Thyroid gland (tissue), 4 donors: ENCODE measurements around the gene EPN1. TPM values are rescaled to one million over a fixed set of nuclear protein-coding genes. Genes with fewer than 3 reads are reported as not detected.

ENCODE experiments used
- DNase-seq, 2 donors: peaks; one replicate each; pipeline ENCODE4 v3.0.0-alpha.2; 2019
- H3K27ac ChIP-seq, 3 donors: fragments of 200-600 bp; sonication (generic); 1 replicate in 2 of 3; 2 replicates in 1 of 3; pipeline ENCODE4 v1.5.1; 2016 to 2019; ENCODE audit warnings: mild to moderate bottlenecking in 1 of 3, moderate library complexity in 1 of 3
- H3K27me3 ChIP-seq: fragments of 200-600 bp; sonication (generic); one replicate; pipeline ENCODE4 v1.5.1; 2019
- H3K36me3 ChIP-seq, 2 donors: fragments of 200-600 bp; sonication (generic); one replicate each; pipeline ENCODE4 v1.5.1; 2016 to 2019
- H3K4me1 ChIP-seq, 2 donors: fragments of 200-600 bp; sonication (generic); one replicate each; pipeline ENCODE4 v1.5.1; 2017 to 2019
- H3K4me3 ChIP-seq, 3 donors: fragments of 200-600 bp; sonication (generic); replicated peaks in 1 of 3; 1 replicate in 2 of 3; 2 replicates in 1 of 3; pipeline ENCODE4 v1.5.1; 2016; ENCODE audit warnings: mild to moderate bottlenecking in 1 of 3
- H3K9me3 ChIP-seq: fragments of 200-600 bp; sonication (generic); one replicate; pipeline ENCODE4 v1.5.1; 2017
- POLR2A ChIP-seq, 2 donors: fragments of 450-650 bp; IDR thresholded peaks; one replicate each; pipeline ENCODE4 v1.6.1; 2017; ENCODE audit warnings: antibody characterized with exemption in 2 of 2, mild to moderate bottlenecking in 2 of 2, moderate library complexity in 1 of 2
- WGBS, 2 donors: methylation state at CpG; one replicate each; pipeline ENCODE4 v1.1.5; 2017; 5-methylcytosine and 5-hydroxymethylcytosine counted together
- intact Hi-C: fragments of 100-400 bp; cut with DNase I; formaldehyde crosslinking; loops from one replicate; pipeline ENCODE4 v1.15.1; 2023
- total RNA-seq, 4 donors: library from RNA; depleted of rRNA; stranded (reverse); fragments of >200 nt; gene quantifications; one replicate each; pipeline ENCODE4 v1.2.3, GENCODE V29; 2016
- TF ChIP-seq, protein P1 (sequence below), 6 experiments: fragments of 200-600 bp in 3 of 6; fragments of 450-650 bp in 3 of 6; sonication (generic) in 3 of 6; IDR thresholded peaks; one replicate each; pipeline ENCODE4 v1.5.1; 2016 to 2019; ENCODE audit warnings: antibody characterized with exemption in 6 of 6, mild to moderate bottlenecking in 2 of 6, inconsistent platforms in 1 of 6, moderate library complexity in 1 of 6

EPN1 gene
- total RNA-seq, 4 donors from 2014 or later: 34.8 to 102 (median 72.2) TPM

GRCh38 chr19:55635856-55636440, 39.1 kb upstream of the EPN1 start:
- WGBS, 2 donors: 63 to 69% methylated on average over 7 of the region's 7 CpGs
- Histone ChIP-seq H3K9me3 (no peaks in the 10 kb centered on the region), H3K36me3 (no peaks in the 10 kb centered on the region), H3K27me3 (no peaks in the 10 kb centered on the region), H3K4me3 (peak overlapping the region; percentile 96 to 98 (median 98)), H3K27ac (peak overlapping the region; percentile 95 to 98 (median 96)), H3K4me1 (peaks cover 25 to 36% of the 10 kb centered on the region in 2 donors)
- intact Hi-C loops: no loop called here
- no peak for DNase-seq
- no peak for TF ChIP-seq POLR2A (IDR thresholded peaks at IDR 0.05)
- TF ChIP-seq, protein P1, sequence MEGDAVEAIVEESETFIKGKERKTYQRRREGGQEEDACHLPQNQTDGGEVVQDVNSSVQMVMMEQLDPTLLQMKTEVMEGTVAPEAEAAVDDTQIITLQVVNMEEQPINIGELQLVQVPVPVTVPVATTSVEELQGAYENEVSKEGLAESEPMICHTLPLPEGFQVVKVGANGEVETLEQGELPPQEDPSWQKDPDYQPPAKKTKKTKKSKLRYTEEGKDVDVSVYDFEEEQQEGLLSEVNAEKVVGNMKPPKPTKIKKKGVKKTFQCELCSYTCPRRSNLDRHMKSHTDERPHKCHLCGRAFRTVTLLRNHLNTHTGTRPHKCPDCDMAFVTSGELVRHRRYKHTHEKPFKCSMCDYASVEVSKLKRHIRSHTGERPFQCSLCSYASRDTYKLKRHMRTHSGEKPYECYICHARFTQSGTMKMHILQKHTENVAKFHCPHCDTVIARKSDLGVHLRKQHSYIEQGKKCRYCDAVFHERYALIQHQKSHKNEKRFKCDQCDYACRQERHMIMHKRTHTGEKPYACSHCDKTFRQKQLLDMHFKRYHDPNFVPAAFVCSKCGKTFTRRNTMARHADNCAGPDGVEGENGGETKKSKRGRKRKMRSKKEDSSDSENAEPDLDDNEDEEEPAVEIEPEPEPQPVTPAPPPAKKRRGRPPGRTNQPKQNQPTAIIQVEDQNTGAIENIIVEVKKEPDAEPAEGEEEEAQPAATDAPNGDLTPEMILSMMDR (IDR thresholded peaks at IDR 0.05): no peak

DNA sequence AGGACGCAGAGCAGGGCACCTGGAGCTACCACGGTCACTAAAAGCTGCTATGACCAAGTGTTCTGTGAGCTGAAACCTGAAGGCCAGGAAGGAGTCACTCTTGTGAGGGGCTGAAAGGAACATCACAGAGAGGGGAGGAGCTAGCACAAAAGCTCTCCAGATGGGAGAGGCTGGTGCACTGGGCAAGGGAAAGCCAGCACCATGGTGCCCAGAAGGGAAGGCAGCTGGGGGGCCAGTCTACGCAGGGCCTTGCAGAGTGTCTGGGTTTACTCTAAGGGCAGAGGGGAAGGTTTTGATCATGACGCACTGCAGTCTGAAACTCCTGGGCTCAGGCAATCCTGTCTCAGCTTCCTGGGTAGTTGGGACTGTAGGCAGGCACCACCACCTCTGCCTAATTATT, 38.3 kb upstream of the EPN1 start:
- Histone ChIP-seq H3K9me3 (no peaks in the 10 kb centered on the region), H3K36me3 (no peaks in the 10 kb centered on the region), H3K27me3 (no peaks in the 10 kb centered on the region), H3K4me3 (no peak overlapping the region), H3K4me1 (peaks cover 25 to 36% of the 10 kb centered on the region in 2 donors), H3K27ac (no peak overlapping the region)
- TF ChIP-seq, protein P1 (IDR thresholded peaks at IDR 0.05): no peak
- no peak for TF ChIP-seq POLR2A (IDR thresholded peaks at IDR 0.05)
- no peak for DNase-seq
- intact Hi-C loops: no loop called here
- WGBS, 2 donors: 88 to 94% methylated on average over 4 of the region's 4 CpGs

GRCh38 chr19:55637534-55637933, 37.5 kb upstream of the EPN1 start:
- H3K36me3 ChIP-seq: no peaks in the 10 kb centered on the region
- no peaks in the 10 kb centered on the region for H3K9me3 ChIP-seq
- TF ChIP-seq, protein P1 (IDR thresholded peaks at IDR 0.05): no peak
- TF ChIP-seq POLR2A (IDR thresholded peaks at IDR 0.05): no peak
- no peak overlapping the region for H3K27ac ChIP-seq
- 86 to 88% methylated on average over 11 of the region's 11 CpGs for WGBS, 2 donors
- peaks cover 30 to 43% of the 10 kb centered on the region in 2 donors for H3K4me1 ChIP-seq
- H3K4me3 ChIP-seq: no peak overlapping the region
- no peak for DNase-seq
- intact Hi-C loops: no loop called here
- no peaks in the 10 kb centered on the region for H3K27me3 ChIP-seq

GRCh38 chr19:55638864-55639359, 36.1 kb upstream of the EPN1 start:
- DNase-seq: no peak
- TF ChIP-seq POLR2A (IDR thresholded peaks at IDR 0.05): no peak
- TF ChIP-seq, protein P1 (IDR thresholded peaks at IDR 0.05): peak in 1 of 6 experiments; percentile 28
- no peaks in the 10 kb centered on the region for H3K27me3 ChIP-seq
- H3K9me3 ChIP-seq: no peaks in the 10 kb centered on the region
- H3K4me3 ChIP-seq: no peak overlapping the region
- peaks cover 36 to 52% of the 10 kb centered on the region in 2 donors for H3K4me1 ChIP-seq
- WGBS, 2 donors: 87 to 90% methylated on average over 6 of the region's 6 CpGs
- H3K27ac ChIP-seq: no peak overlapping the region
- intact Hi-C loops: no loop called here
- H3K36me3 ChIP-seq: no peaks in the 10 kb centered on the region

DNA sequence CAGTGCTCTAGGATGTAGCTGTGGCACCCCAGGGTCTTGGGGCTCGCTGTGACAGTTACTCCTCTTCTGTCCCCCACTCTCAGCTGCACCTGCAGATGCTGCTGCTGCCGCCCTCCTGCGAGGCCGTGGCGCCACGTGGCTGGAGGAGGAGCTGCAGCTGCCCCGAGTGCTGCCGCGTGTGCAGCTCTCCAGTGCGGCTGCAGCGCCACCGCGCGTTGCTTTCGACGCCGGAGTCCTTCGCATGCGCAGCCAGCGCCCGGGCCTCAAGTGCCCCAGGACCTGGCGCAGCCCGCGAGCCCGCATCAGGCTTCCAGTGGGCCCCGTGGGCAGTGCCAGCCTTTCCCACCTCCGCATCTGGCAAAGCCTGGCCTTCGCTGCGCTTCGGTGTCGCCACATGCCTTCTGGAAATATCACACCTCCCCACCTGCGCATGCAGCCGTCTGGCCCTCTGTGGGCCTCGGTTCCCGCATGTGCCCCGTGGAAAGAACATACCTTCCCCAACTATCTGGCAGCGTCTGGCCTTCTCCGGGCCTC, 34.9 kb upstream of the EPN1 start:
- no peaks in the 10 kb centered on the region for H3K9me3 ChIP-seq
- H3K27ac ChIP-seq: peak overlapping the region; percentile 86 to 96 (median 91)
- DNase-seq: peak; percentile 75 to 76
- intact Hi-C loops: no loop called here
- H3K27me3 ChIP-seq: no peaks in the 10 kb centered on the region
- no peak for TF ChIP-seq POLR2A (IDR thresholded peaks at IDR 0.05)
- TF ChIP-seq, protein P1 (IDR thresholded peaks at IDR 0.05): peak in 5 of 6 experiments; percentile 13 to 59 (median 54)
- H3K4me3 ChIP-seq: peak overlapping the region in 1 of 3 donors; percentile 84
- 7 to 30% methylated on average over 2 to 12 of the region's 38 CpGs for WGBS, 2 donors
- H3K4me1 ChIP-seq: peaks cover 42 to 57% of the 10 kb centered on the region in 2 donors
- no peaks in the 10 kb centered on the region for H3K36me3 ChIP-seq
